ENCODE measurements around the gene KIF16B.

KIF16B gene

GRCh38 chr20:16407251-16408067 lies 165.8 kb downstream of the KIF16B start:
- in situ Hi-C loops (cut with HindIII; ENCODE audit: low pct_ligation_motif_present, low sequenced_read_pairs) = no loop called here
- H3K27ac ChIP-seq = no peak overlapping the region
- no peak for TF ChIP-seq CTCF (IDR thresholded peaks at IDR 0.05; ENCODE audit: low read depth, low read length, missing control alignments)
- DNase-seq = peak; percentile 18
- no peak overlapping the region for H3K4me3 ChIP-seq (ENCODE audit: low read depth, low read length)
- H3K27me3 ChIP-seq (replicated peaks) = no peaks in the 10 kb centered on the region
- H3K36me3 ChIP-seq (replicated peaks) = no peaks in the 10 kb centered on the region

- no peak for DNase-seq
- no peaks in the 10 kb centered on the region for H3K36me3 ChIP-seq (replicated peaks)
- no peaks in the 10 kb centered on the region for H3K27me3 ChIP-seq (replicated peaks)
- no peak for TF ChIP-seq CTCF (IDR thresholded peaks at IDR 0.05; ENCODE audit: low read depth, low read length, missing control alignments)
- in situ Hi-C loops (cut with HindIII; ENCODE audit: low pct_ligation_motif_present, low sequenced_read_pairs) = no loop called here
- no peak overlapping the region for H3K27ac ChIP-seq
- H3K4me3 ChIP-seq (ENCODE audit: low read depth, low read length) = no peak overlapping the region
These were observed 168.0 kb downstream of the KIF16B start for GRCh38 chr20:16405254-16405653.

- in situ Hi-C loops (cut with HindIII; ENCODE audit: low pct_ligation_motif_present, low sequenced_read_pairs) = no loop called here
These were observed 168.6 kb downstream of the KIF16B start for GRCh38 chr20:16404640-16405039.

GRCh38 chr20:16404171-16404570 lies 169.1 kb downstream of the KIF16B start:
- Histone ChIP-seq H3K36me3 (replicated peaks) (no peaks in the 10 kb centered on the region), H3K4me3 (ENCODE audit: low read depth, low read length) (no peak overlapping the region), H3K27ac (no peak overlapping the region), H3K27me3 (replicated peaks) (no peaks in the 10 kb centered on the region)
- in situ Hi-C loops (cut with HindIII; ENCODE audit: low pct_ligation_motif_present, low sequenced_read_pairs) = no loop called here
- no peak for DNase-seq
- TF ChIP-seq CTCF (IDR thresholded peaks at IDR 0.05; ENCODE audit: low read depth, low read length, missing control alignments) = no peak

More at GRCh38 chr20:16404640-16405039, 168.6 kb downstream of the KIF16B start:
- Histone ChIP-seq H3K4me3 (ENCODE audit: low read depth, low read length) (no peak overlapping the region), H3K27ac (no peak overlapping the region), H3K27me3 (replicated peaks) (no peaks in the 10 kb centered on the region), H3K36me3 (replicated peaks) (no peaks in the 10 kb centered on the region)
- TF ChIP-seq CTCF (IDR thresholded peaks at IDR 0.05; ENCODE audit: low read depth, low read length, missing control alignments) = no peak
- DNase-seq = no peak

GRCh38 chr20:16400234-16400633 lies 173.0 kb downstream of the KIF16B start:
- no peak for TF ChIP-seq CTCF (IDR thresholded peaks at IDR 0.05; ENCODE audit: low read depth, low read length, missing control alignments)
- DNase-seq = no peak
- Histone ChIP-seq H3K27me3 (replicated peaks) (no peaks in the 10 kb centered on the region), H3K36me3 (replicated peaks) (no peaks in the 10 kb centered on the region), H3K27ac (no peak overlapping the region), H3K4me3 (ENCODE audit: low read depth, low read length) (no peak overlapping the region)
- in situ Hi-C loops (cut with HindIII; ENCODE audit: low pct_ligation_motif_present, low sequenced_read_pairs) = no loop called here

- Histone ChIP-seq H3K4me3 (ENCODE audit: low read depth, low read length) (no peak overlapping the region), H3K36me3 (replicated peaks) (no peaks in the 10 kb centered on the region), H3K27me3 (replicated peaks) (no peaks in the 10 kb centered on the region), H3K27ac (no peak overlapping the region)
- TF ChIP-seq CTCF (IDR thresholded peaks at IDR 0.05; ENCODE audit: low read depth, low read length, missing control alignments) = no peak
- no peak for DNase-seq
- in situ Hi-C loops (cut with HindIII; ENCODE audit: low pct_ligation_motif_present, low sequenced_read_pairs) = no loop called here
These were observed 173.4 kb downstream of the KIF16B start for GRCh38 chr20:16399801-16400200.
